Caki2 (cell line): Measurements from ENCODE around the gene GNAS. TPM values are rescaled to one million over a fixed set of nuclear protein-coding genes. Genes with fewer than 3 reads are reported as not detected.
A peak's percentile ranks its signal among the peaks of the same experiment; 100 is the strongest.

Source experiments
- DNase-seq: peaks from one replicate; pipeline ENCODE4 v3.0.0-alpha.2; 2015; ENCODE audit warnings: low read depth
- in situ Hi-C: cut with HindIII; loops from 2 replicates; pipeline ENCODE4 v1.10.0; 2016; ENCODE audit warnings: low sequenced_read_pairs, low pct_unique_long_range_greater_than_20kb, mixed read lengths
- total RNA-seq: library from RNA; depleted of rRNA; stranded (reverse); fragments of >200 nt; shearing (Covaris generic); gene quantifications from 2 replicates; pipeline ENCODE4 v1.2.3, GENCODE V29; 2014; ENCODE audit warnings: low replicate concordance

The GNAS gene
- total RNA-seq, 1 experiment from 2014 or later = 471 TPM

DNA sequence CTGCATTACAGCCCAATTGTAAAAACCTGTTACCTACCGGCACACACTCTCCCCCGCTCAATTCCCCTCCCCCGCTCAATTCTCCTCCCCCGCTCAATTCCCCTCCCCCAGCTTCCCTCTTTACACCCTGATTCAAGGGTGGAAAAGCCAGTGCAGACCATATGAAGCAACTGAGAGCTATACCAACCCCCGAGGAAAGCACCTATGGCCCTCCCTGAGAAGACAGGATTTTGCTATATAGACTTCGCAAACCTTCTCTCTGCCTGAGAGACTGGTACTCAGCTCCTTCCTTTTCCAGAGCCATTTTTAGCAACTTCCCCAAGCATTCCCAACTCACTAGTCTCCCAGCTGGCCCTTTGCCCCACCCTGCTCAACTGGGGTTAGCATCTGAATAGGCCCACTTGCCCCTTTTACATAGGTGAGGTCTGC is 9.4 kb upstream of the GNAS start:
- DNase-seq = no peak
- in situ Hi-C loops = loop anchor here (25.0 kb wide), 1 partner anchor 606 kb away; the partner anchor contains the start of gene ANKRD60

GRCh38 chr20:58845706-58846105 is 6.8 kb upstream of the GNAS start:
- in situ Hi-C loops = loop anchor here (25.0 kb wide), 1 partner anchor 608 kb away; the partner anchor contains the start of gene ANKRD60
- DNase-seq = no peak

GRCh38 chr20:58847463-58847862 is 5.1 kb upstream of the GNAS start:
- in situ Hi-C loops = loop anchor here (25.0 kb wide), 1 partner anchor 610 kb away; the partner anchor contains the start of gene ANKRD60

GRCh38 chr20:58850693-58851174 is 1.8 kb upstream of the GNAS start, which contains the start of gene GNAS-AS1:
Gene GNAS-AS1, minus strand, starts transcription at chr20:58850902.
- in situ Hi-C loops = no loop called here
- DNase-seq = peak; percentile 82

More at GRCh38 chr20:58847463-58847862, 5.1 kb upstream of the GNAS start:
- DNase-seq = no peak

DNA sequence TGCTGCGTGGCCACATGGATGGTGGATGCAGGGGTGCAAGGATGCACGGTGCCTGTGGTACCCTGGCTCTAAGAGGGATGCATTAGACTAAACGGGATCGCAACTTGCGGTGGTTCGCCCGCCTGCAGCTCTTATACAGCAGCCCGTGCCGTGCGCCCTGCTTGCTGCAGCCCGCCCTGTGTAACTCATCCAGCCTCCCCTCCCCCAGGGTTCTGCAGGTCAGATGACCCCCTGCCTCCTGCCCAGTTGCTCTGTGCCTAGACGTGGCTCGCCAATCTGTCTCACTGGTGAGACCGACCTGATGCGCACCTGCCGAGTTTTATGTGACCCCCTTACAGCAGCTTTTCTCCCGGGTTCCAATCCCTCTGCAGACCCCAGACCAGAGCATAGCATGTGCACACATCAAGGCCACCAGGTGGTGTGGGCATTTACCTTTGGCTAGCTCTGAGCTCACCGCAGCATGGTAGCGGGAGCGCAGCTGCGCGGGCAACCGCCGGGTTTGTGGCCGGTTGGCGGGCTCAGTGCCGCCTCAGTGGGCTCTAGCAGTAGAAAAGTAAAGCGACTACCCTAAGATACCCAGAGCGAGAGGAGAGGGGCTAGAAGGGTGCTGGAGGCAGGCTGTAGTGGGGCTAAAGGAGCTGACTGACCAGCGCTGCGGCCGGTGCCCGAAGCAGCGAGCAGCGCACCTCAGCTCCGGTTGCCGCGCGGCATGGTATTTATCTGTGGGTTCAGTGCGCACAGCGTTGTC is 1.1 kb upstream of the GNAS start:
- in situ Hi-C loops = no loop called here
- DNase-seq = no peak

GRCh38 chr20:58851969-58852458 is 502 bp upstream of the GNAS start:
- no peak for DNase-seq
- in situ Hi-C loops = no loop called here

GRCh38 chr20:58853466-58853865 is 950 bp downstream of the GNAS start:
- DNase-seq = no peak
- in situ Hi-C loops = no loop called here

DNA sequence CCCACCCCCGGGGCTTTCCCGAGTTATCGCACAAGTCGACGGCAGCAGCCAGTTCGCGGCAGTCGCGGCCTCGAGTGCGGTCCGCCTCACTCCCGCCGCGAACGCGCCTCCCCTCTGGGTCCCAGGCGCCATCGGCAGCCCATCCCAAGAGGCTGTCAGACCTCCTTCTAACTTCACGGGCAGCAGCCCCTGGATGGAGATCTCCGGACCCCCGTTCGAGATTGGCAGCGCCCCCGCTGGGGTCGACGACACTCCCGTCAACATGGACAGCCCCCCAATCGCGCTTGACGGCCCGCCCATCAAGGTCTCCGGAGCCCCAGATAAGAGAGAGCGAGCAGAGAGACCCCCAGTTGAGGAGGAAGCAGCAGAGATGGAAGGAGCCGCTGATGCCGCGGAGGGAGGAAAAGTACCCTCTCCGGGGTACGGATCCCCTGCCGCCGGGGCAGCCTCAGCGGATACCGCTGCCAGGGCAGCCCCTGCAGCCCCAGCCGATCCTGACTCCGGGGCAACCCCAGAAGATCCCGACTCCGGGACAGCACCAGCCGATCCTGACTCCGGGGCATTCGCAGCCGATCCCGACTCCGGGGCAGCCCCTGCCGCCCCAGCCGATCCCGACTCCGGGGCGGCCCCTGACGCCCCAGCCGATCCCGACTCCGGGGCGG is 1.6 kb downstream of the GNAS start:
- no peak for DNase-seq
- in situ Hi-C loops = no loop called here

DNA sequence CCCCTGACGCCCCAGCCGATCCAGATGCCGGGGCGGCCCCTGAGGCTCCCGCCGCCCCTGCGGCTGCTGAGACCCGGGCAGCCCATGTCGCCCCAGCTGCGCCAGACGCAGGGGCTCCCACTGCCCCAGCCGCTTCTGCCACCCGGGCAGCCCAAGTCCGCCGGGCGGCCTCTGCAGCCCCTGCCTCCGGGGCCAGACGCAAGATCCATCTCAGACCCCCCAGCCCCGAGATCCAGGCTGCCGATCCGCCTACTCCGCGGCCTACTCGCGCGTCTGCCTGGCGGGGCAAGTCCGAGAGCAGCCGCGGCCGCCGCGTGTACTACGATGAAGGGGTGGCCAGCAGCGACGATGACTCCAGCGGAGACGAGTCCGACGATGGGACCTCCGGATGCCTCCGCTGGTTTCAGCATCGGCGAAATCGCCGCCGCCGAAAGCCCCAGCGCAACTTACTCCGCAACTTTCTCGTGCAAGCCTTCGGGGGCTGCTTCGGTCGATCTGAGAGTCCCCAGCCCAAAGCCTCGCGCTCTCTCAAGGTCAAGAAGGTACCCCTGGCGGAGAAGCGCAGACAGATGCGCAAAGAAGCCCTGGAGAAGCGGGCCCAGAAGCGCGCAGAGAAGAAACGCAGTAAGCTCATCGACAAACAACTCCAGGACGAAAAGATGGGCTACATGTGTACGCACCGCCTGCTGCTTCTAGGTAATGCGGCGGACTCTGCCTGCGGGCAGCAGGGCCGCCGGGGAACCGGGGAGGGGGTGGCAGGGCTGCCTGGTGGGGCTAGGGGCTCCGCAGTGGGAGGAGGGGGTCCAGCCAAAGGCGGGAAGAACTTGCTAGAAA is 2.3 kb downstream of the GNAS start:
- DNase-seq = no peak
- in situ Hi-C loops = no loop called here

DNA sequence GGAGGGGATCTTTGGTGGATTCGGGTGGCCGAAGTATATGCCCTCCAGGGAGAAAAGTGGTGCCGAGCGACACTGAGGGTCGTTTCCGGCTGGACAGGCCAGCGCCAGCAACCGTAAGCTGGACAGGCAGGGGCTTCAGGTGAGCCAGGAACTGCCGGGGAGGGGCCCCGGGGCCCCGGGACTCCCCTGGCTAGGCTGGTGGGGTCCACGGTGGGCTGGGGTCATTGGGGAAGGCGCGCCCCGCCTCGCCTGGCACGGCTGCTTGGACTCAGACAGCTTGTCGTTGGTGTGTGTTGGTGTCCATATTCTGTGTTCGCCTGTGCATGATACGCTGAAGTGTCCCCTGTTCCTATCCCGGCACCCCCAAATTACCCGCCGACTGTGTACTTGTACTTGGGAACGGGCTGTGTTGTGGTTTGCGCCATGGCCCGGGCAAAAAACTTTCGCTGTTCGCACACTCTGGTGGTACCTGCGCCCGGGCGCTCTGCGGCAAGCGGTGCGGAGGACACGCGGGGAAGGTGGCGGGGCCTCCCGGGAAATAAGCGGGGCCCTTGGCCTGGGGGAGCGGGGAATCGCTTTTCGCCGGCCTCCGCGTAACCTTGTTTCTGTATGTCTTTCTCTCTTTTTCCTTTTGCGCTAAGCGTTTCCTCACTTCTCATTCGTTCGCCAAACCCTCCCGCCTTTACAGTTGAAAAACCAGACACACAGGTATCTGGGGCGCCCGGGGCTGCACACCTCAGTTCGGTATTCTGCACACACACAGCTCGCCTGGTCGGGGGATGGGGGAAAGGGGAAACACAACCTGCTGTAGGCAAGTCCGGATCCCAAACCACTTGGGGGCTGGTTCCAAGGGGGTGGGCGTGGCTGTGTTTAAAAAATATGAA is 3.2 kb downstream of the GNAS start:
- in situ Hi-C loops = no loop called here
- no peak for DNase-seq

DNA sequence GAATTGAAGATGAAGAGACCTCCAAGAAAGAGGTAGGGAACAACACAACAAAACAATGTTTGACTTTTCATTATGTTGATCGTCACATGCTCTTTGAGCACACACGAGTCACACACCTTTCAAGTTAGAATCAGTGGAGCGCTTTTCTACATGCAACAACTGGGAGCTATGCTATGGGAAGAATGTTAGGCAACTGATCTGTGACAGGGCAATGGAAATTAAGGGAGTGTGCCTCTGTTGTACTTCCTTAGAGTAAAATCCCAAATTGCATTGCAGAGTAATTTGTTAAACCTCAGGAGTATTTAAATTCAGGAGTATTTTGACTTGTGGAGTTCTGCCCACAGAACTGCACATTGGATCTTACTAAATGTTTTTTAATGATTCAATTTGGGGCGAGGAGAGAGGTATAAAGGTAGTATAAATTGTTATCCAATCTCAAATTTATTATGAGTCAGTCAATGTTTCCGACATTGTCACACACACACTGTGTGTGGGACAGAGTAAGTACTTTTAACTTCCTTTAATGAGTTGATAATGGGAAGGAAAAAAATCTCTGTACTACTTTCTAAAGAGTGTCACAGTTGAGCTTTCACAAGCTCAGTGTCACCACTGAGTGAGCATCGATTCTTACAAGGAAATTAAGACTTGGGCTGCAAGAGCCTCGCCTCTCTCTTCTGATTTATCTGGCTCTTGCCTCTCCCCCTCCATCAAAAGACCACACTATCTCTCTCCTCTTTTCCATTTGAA is 10.7 kb downstream of the GNAS start:
- in situ Hi-C loops = no loop called here
- no peak for DNase-seq

- in situ Hi-C loops = no loop called here
- DNase-seq = no peak
Measured at GRCh38 chr20:58864346-58864745, 11.8 kb downstream of the GNAS start.

GRCh38 chr20:58865843-58866242 is 13.3 kb downstream of the GNAS start:
- DNase-seq = no peak
- in situ Hi-C loops = no loop called here

- no peak for DNase-seq
- in situ Hi-C loops = no loop called here
Measured at GRCh38 chr20:58867211-58867610, 14.7 kb downstream of the GNAS start.

DNA sequence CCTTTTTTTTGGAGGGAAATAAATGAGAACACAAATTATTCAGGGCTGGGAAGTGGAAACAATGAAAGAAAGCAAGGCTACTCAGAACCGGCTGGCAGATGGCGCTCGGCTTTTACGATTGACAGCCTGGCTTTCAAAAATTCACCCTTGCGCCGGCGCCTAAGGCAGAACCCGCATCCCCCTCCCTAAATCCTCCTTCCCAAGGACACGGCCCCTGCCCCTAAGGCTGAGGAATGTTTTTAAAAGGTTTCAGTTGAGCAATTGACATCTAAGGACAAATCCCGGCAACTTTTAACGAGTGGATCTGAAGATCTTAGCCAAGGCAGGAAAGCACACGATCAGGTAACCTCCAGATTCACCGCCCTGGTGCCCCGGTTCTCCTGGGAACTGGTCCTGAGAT is 16.3 kb downstream of the GNAS start:
- no peak for DNase-seq

DNA sequence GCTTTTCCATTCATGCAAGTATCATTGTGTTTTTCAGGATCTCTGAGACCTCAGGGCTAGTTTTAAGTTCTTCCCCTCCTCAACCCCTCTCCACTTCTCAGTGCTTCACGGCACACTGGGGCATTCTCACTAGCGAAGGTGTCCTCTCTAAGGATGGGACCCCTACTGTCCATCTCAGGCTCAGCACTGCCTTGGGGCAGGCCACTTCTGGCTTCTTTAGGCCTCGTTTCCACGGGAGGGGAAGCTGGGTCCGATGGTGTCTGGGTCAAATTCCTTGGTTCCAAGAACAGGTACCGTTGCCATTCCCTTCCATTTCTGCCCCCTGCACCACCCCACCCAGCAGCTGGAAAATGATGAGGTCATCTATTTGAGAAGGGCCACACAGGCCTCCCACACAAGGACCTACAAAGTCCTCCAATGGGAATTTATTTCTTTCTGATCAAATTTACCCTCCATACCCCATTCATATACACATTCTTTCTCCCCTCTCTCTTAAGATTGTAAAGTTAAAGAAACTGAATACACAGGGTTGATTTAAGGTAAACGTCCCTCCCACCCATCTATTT is 17.2 kb downstream of the GNAS start:
- in situ Hi-C loops = no loop called here
- no peak for DNase-seq

More for the DNA sequence above, 16.3 kb downstream of the GNAS start:
- in situ Hi-C loops = no loop called here
